Measurements from ENCODE around the gene SIDT2. TPM values are rescaled to one million over a fixed set of nuclear protein-coding genes. Genes with fewer than 3 reads are reported as not detected.

The SIDT2 gene
- total RNA-seq, 4 donors from 2014 or later = 63.4 to 101 (median 81.1) TPM

- peak; percentile 9 for DNase-seq (ENCODE audit: low spot score)
- TF ChIP-seq CTCF (IDR thresholded peaks at IDR 0.05) = no peak
- ATAC-seq (ENCODE audit: low FRiP score) = no peak
These were observed 11.5 kb downstream of the SIDT2 start for GRCh38 chr11:117189941-117190544.

- no peak for TF ChIP-seq CTCF (IDR thresholded peaks at IDR 0.05)
- ATAC-seq (ENCODE audit: low FRiP score) (no peak), DNase-seq (ENCODE audit: low spot score) (peak; percentile 20)
These were observed 13.3 kb downstream of the SIDT2 start for GRCh38 chr11:117191680-117192400.

- no peak for TF ChIP-seq CTCF (IDR thresholded peaks at IDR 0.05)
- DNase-seq (ENCODE audit: low spot score) = peak; percentile 18
- ATAC-seq (ENCODE audit: low FRiP score) = no peak
These were observed 13.9 kb downstream of the SIDT2 start for GRCh38 chr11:117192401-117192875.

GRCh38 chr11:117193130-117194020 lies 14.8 kb downstream of the SIDT2 start:
- ATAC-seq (ENCODE audit: low FRiP score) (no peak), DNase-seq (ENCODE audit: low spot score) (no peak)
- TF ChIP-seq CTCF (IDR thresholded peaks at IDR 0.05) = no peak

- ATAC-seq (ENCODE audit: low FRiP score) (no peak), DNase-seq (ENCODE audit: low spot score) (no peak)
- TF ChIP-seq CTCF (IDR thresholded peaks at IDR 0.05) = no peak
These were observed 15.7 kb downstream of the SIDT2 start for GRCh38 chr11:117194267-117194666.

GRCh38 chr11:117195258-117195657 lies 16.7 kb downstream of the SIDT2 start:
- no peak for DNase-seq (ENCODE audit: low spot score)
- no peak for TF ChIP-seq CTCF (IDR thresholded peaks at IDR 0.05)
- ATAC-seq (ENCODE audit: low FRiP score) = no peak

Measured in omental fat pad (tissue), 4 donors.